Measurements from ENCODE around the gene MSTN. TPM values are rescaled to one million over a fixed set of nuclear protein-coding genes. Genes with fewer than 3 reads are reported as not detected.

MSTN gene
- total and polyA plus RNA-seq, 4 donors: 0.08 to 0.21 (median 0.09) TPM; not detected in 1

GRCh38 chr2:190052307-190052706 lies 10.2 kb downstream of the MSTN start:
- Histone ChIP-seq H3K27ac (ENCODE audit: low read depth in 1 of 2, low read length in 2 of 2) (no peak overlapping the region), H3K4me1 (ENCODE audit: control insufficient read depth in 4 of 4, insufficient read depth in 4 of 4, low read length in 3 of 4) (peaks cover 0 to 4% (median 0%) of the 10 kb centered on the region in 4 donors), H3K36me3 (ENCODE audit: control insufficient read depth in 4 of 4, insufficient read depth in 3 of 4, low read depth in 1 of 4, low read length in 3 of 4) (no peaks in the 10 kb centered on the region), H3K9ac (ENCODE audit: low read depth in 1 of 2, low read length in 2 of 2) (no peak overlapping the region), H3K9me3 (ENCODE audit: control insufficient read depth in 4 of 4, low read length in 3 of 4) (no peaks in the 10 kb centered on the region), H3K27me3 (ENCODE audit: control insufficient read depth in 4 of 4, insufficient read depth in 4 of 4, low read length in 3 of 4) (no peaks in the 10 kb centered on the region), H3K4me3 (ENCODE audit: low read depth in 1 of 3, low read length in 3 of 3) (no peak overlapping the region)
- WGBS: 93% methylated on average over 5 of the region's 5 CpGs
- DNase-seq (ENCODE audit: low spot score): no peak
- TF ChIP-seq NR2F2 (IDR thresholded peaks at IDR 0.05) (no peak), RAD21 (IDR thresholded peaks at IDR 0.05) (no peak), MAX (IDR thresholded peaks at IDR 0.05) (no peak), FOXA1 (IDR thresholded peaks at IDR 0.05) (no peak), GABPA (IDR thresholded peaks at IDR 0.05 in 1 of 2, conservative IDR thresholded peaks at IDR 0.05 in 1 of 2) (no peak), FOXA2 (IDR thresholded peaks at IDR 0.05) (no peak), REST (IDR thresholded peaks at IDR 0.05) (no peak), RXRA (IDR thresholded peaks at IDR 0.05) (no peak), TAF1 (conservative IDR thresholded peaks at IDR 0.05) (no peak), HNF4G (IDR thresholded peaks at IDR 0.05) (no peak), HNF4A (conservative IDR thresholded peaks at IDR 0.05) (no peak), YY1 (IDR thresholded peaks at IDR 0.05) (no peak), EGR1 (IDR thresholded peaks at IDR 0.05; ENCODE audit: low read depth in 2 of 2) (no peak), JUND (IDR thresholded peaks at IDR 0.05) (no peak), SP1 (IDR thresholded peaks at IDR 0.05) (no peak)
- TF ChIP-seq, protein P1, sequence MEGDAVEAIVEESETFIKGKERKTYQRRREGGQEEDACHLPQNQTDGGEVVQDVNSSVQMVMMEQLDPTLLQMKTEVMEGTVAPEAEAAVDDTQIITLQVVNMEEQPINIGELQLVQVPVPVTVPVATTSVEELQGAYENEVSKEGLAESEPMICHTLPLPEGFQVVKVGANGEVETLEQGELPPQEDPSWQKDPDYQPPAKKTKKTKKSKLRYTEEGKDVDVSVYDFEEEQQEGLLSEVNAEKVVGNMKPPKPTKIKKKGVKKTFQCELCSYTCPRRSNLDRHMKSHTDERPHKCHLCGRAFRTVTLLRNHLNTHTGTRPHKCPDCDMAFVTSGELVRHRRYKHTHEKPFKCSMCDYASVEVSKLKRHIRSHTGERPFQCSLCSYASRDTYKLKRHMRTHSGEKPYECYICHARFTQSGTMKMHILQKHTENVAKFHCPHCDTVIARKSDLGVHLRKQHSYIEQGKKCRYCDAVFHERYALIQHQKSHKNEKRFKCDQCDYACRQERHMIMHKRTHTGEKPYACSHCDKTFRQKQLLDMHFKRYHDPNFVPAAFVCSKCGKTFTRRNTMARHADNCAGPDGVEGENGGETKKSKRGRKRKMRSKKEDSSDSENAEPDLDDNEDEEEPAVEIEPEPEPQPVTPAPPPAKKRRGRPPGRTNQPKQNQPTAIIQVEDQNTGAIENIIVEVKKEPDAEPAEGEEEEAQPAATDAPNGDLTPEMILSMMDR (IDR thresholded peaks at IDR 0.05; ENCODE audit: low read depth, low read length, missing input control): no peak
- TF ChIP-seq, protein P2, sequence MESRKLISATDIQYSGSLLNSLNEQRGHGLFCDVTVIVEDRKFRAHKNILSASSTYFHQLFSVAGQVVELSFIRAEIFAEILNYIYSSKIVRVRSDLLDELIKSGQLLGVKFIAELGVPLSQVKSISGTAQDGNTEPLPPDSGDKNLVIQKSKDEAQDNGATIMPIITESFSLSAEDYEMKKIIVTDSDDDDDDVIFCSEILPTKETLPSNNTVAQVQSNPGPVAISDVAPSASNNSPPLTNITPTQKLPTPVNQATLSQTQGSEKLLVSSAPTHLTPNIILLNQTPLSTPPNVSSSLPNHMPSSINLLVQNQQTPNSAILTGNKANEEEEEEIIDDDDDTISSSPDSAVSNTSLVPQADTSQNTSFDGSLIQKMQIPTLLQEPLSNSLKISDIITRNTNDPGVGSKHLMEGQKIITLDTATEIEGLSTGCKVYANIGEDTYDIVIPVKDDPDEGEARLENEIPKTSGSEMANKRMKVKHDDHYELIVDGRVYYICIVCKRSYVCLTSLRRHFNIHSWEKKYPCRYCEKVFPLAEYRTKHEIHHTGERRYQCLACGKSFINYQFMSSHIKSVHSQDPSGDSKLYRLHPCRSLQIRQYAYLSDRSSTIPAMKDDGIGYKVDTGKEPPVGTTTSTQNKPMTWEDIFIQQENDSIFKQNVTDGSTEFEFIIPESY (IDR thresholded peaks at IDR 0.05): no peak
- TF ChIP-seq, protein P3, sequence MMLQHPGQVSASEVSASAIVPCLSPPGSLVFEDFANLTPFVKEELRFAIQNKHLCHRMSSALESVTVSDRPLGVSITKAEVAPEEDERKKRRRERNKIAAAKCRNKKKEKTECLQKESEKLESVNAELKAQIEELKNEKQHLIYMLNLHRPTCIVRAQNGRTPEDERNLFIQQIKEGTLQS (IDR thresholded peaks at IDR 0.05): no peak

Measured in liver (tissue), 9 donors.